ENCODE results near the gene ELMOD3.

DNA sequence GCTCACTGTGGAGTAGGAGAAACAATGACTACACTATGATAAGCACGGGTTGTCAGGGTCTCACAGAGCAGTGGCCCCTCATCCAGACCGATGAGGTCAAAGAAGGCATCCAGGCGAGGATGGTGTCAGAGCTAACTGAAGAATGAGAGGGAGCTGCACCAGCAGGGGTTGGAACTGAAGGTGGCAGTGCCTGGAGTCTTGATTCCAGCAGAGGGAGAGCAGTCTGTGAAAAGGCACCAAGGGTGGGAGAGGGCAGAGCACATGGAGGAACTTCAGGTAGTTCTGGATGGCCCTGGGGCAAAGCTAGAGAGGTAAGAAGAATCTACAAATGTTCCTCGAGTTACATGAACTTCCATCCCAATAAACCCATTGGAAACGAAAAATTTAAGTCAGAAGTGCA, 12.6 kb downstream of the ELMOD3 start:
- TF ChIP-seq CTCF (conservative IDR thresholded peaks at IDR 0.05) (no peak), EZH2 (IDR thresholded peaks at IDR 0.05; ENCODE audit: low read depth) (no peak)
